Mammary epithelial cell (primary cell): ENCODE measurements around the gene POLE.

Source experiments
- CTCF ChIP-seq, 2 donors: IDR thresholded peaks in 1 of 2; conservative IDR thresholded peaks in 1 of 2; 2 replicates each; pipeline ENCODE4 v1.5.1; 2011 to 2012; ENCODE audit warnings: inconsistent platforms in 2 of 2, low read length in 2 of 2, mild to moderate bottlenecking in 2 of 2, control low read depth in 1 of 2, low read depth in 1 of 2; ENCODE audit not compliant: insufficient read depth in 1 of 2; ENCODE audit errors: extremely low read depth in 1 of 2
- EZH2 ChIP-seq: IDR thresholded peaks from 2 replicates; pipeline ENCODE4 v1.6.1; 2012; ENCODE audit warnings: low read length, inconsistent platforms, borderline replicate concordance

GRCh38 chr12:132574271-132574996 lies 112.7 kb downstream of the POLE start:
- TF ChIP-seq CTCF (conservative IDR thresholded peaks at IDR 0.05 in 1 of 2, IDR thresholded peaks at IDR 0.05 in 1 of 2; ENCODE audit: extremely low read depth in 1 of 2, insufficient read depth in 1 of 2, low read depth in 1 of 2, low read length in 2 of 2) (no peak), EZH2 (no peak)
